Testis (tissue), 2 donors: ENCODE measurements around the gene ATP5PB.
A peak's percentile ranks its signal among the peaks of the same experiment; 100 is the strongest.

Source experiments
- POLR2A ChIP-seq: fragments of 450-650 bp; IDR thresholded peaks from one replicate; pipeline ENCODE4 v1.6.1; 2017; ENCODE audit warnings: antibody characterized with exemption, mild to moderate bottlenecking, moderate library complexity
- TF ChIP-seq, protein P1 (sequence below), 3 experiments: fragments of 450-650 bp in 2 of 3; fragments of 200-600 bp in 1 of 3; sonication (generic) in 1 of 3; IDR thresholded peaks; one replicate each; pipeline ENCODE4 v1.5.1; 2016 to 2019; ENCODE audit warnings: antibody characterized with exemption in 3 of 3, mild to moderate bottlenecking in 2 of 3, moderate library complexity in 1 of 3

DNA sequence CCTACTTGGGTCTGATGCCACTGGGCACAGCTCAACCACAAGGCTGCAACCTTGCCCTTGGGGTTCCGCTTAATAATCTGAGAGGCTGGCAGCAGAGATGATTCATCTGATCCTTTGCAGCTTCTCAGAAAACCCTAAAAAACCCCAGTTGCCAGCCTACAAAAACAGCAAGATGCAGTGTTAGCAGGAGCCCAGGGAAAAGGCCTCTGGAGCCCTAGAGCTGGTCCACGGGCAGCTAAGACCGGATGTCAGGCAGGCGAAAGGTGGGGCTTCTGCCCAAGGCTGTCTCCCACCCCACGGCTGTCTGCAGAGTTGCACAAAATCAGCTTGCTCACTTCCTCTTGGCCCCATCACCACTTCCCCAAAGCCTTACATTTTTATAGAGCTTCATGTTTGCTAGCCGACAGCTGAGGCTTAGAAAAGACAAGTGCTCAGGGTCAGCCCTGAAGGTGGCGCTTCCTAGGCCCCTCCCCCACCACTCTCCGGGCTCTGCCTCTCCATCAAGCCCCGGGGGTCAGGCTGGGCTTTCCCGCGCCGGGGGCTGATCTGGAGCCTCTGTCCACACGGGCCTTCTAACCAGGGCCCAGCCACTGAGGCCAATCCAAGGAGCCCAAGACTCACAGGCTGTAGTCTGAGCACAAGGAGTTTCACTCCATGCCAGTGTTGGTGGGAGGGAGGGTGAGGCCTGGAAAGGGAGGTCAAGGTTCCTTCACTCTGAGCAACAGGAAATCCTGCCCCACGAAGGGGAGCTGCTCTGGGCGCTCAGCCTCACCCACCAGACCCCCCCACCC is 58.3 kb downstream of the ATP5PB start:
- TF ChIP-seq, protein P1, sequence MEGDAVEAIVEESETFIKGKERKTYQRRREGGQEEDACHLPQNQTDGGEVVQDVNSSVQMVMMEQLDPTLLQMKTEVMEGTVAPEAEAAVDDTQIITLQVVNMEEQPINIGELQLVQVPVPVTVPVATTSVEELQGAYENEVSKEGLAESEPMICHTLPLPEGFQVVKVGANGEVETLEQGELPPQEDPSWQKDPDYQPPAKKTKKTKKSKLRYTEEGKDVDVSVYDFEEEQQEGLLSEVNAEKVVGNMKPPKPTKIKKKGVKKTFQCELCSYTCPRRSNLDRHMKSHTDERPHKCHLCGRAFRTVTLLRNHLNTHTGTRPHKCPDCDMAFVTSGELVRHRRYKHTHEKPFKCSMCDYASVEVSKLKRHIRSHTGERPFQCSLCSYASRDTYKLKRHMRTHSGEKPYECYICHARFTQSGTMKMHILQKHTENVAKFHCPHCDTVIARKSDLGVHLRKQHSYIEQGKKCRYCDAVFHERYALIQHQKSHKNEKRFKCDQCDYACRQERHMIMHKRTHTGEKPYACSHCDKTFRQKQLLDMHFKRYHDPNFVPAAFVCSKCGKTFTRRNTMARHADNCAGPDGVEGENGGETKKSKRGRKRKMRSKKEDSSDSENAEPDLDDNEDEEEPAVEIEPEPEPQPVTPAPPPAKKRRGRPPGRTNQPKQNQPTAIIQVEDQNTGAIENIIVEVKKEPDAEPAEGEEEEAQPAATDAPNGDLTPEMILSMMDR (IDR thresholded peaks at IDR 0.05), result peak in 1 of 3 experiments; percentile 11
- TF ChIP-seq POLR2A, result no peak
